GM12891 (cell line): Measurements from ENCODE around the gene HDAC4.

Experiments
- POLR2A ChIP-seq: IDR thresholded peaks from 2 replicates; pipeline ENCODE4 v1.6.1; 2011; ENCODE audit warnings: low read depth, low read length, control low read depth
- POLR2AphosphoS5 ChIP-seq: IDR thresholded peaks from 2 replicates; pipeline ENCODE4 v1.6.1; 2011; ENCODE audit warnings: low read depth, low read length, control low read depth

DNA sequence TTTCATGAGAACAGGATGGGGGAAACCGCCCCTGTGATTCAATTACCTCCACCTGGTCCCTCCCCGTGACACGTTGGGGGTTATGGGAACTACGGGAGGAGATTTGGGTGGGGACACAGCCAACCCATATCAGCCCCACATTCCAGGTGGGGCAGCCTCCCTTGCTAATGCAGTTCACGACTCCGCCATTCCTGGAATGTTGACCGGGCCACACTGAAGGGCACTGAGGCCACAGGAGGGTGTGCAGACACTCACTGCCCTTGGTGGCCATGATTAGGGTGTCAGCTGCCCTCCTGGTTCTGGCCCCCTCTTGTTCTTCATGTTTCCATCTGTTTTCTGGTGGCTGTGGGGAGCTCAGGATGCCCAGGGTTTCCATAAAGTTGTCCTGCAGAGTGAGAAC lies 376.6 kb downstream of the HDAC4 start:
- no peak for TF ChIP-seq POLR2A
- no peak for TF ChIP-seq POLR2AphosphoS5
